LHCN-M2 (cell line): ENCODE results near the gene RAC2. TPM values are rescaled to one million over a fixed set of nuclear protein-coding genes. Genes with fewer than 3 reads are reported as not detected.

ENCODE experiments used
- DNase-seq: peaks from one replicate; pipeline ENCODE4 v3.0.0-alpha.2; 2012; ENCODE audit warnings: low read depth
- total RNA-seq: library from RNA; depleted of rRNA; stranded (reverse); fragments of >200 nt; gene quantifications from 2 replicates; pipeline ENCODE4 v1.2.3, GENCODE V29; 2014

RAC2 gene
- total RNA-seq, 1 experiment from 2014 or later = 0.69 TPM

- no peak for DNase-seq
These were observed 21.6 kb downstream of the RAC2 start for GRCh38 chr22:37222440-37222971.

- no peak for DNase-seq
These were observed 22.4 kb downstream of the RAC2 start for GRCh38 chr22:37221424-37222333.

GRCh38 chr22:37220543-37220981 lies 23.5 kb downstream of the RAC2 start:
- no peak for DNase-seq

GRCh38 chr22:37219533-37219932 lies 24.5 kb downstream of the RAC2 start:
- DNase-seq = no peak

GRCh38 chr22:37218771-37219411 lies 25.2 kb downstream of the RAC2 start:
- DNase-seq = no peak

- DNase-seq = no peak
These were observed 25.7 kb downstream of the RAC2 start for GRCh38 chr22:37218399-37218770.

GRCh38 chr22:37215890-37216289 lies 28.2 kb downstream of the RAC2 start:
- no peak for DNase-seq

GRCh38 chr22:37214731-37215030 lies 29.4 kb downstream of the RAC2 start:
- DNase-seq = no peak

GRCh38 chr22:37213941-37214730 lies 29.9 kb downstream of the RAC2 start:
- DNase-seq = no peak

GRCh38 chr22:37213218-37213855 lies 30.7 kb downstream of the RAC2 start:
- DNase-seq = no peak

- no peak for DNase-seq
These were observed 31.7 kb downstream of the RAC2 start, which contains the start of gene SSTR3 for GRCh38 chr22:37212174-37212906. Gene SSTR3 (minus strand): TSS chr22:37212477. CDS start chr22:37207803, 4,674 bp downstream.

GRCh38 chr22:37211866-37212173 lies 32.2 kb downstream of the RAC2 start:
- no peak for DNase-seq

GRCh38 chr22:37211075-37211865 lies 32.8 kb downstream of the RAC2 start:
- DNase-seq = no peak

- DNase-seq = no peak
These were observed 33.8 kb downstream of the RAC2 start for GRCh38 chr22:37210041-37210803.

GRCh38 chr22:37209140-37209845 lies 34.8 kb downstream of the RAC2 start:
- no peak for DNase-seq

- no peak for DNase-seq
These were observed 35.5 kb downstream of the RAC2 start for GRCh38 chr22:37208401-37209139.

- DNase-seq = no peak
These were observed 36.1 kb downstream of the RAC2 start for GRCh38 chr22:37207981-37208380.
